Fibroblast of skin of right quadriceps (primary cell): ENCODE results near the gene SLC22A4.

ENCODE experiments used
- DNase-seq: peaks from one replicate; pipeline ENCODE4 v3.0.0-alpha.2; 2013

Gene SLC22A4

GRCh38 chr5:132275367-132276220, 18.6 kb upstream of the SLC22A4 start:
- DNase-seq = no peak

- DNase-seq = no peak
Measured at GRCh38 chr5:132277256-132277655, 16.9 kb upstream of the SLC22A4 start.

- no peak for DNase-seq
Measured at GRCh38 chr5:132277971-132278853, 16.0 kb upstream of the SLC22A4 start.

- no peak for DNase-seq
Measured at GRCh38 chr5:132279801-132280200, 14.4 kb upstream of the SLC22A4 start.

- no peak for DNase-seq
Measured at GRCh38 chr5:132280371-132281240, 13.6 kb upstream of the SLC22A4 start.

GRCh38 chr5:132281856-132282614, 12.2 kb upstream of the SLC22A4 start:
- DNase-seq = no peak

- peak; percentile 58 for DNase-seq
Measured at GRCh38 chr5:132283423-132284043, 10.7 kb upstream of the SLC22A4 start.

GRCh38 chr5:132289097-132289496, 5.1 kb upstream of the SLC22A4 start:
- DNase-seq = no peak

GRCh38 chr5:132291026-132291425, 3.2 kb upstream of the SLC22A4 start:
- no peak for DNase-seq

- peak; percentile 90 for DNase-seq
Measured at GRCh38 chr5:132293066-132293991, 865 bp upstream of the SLC22A4 start.

GRCh38 chr5:132294728-132295504, 722 bp downstream of the SLC22A4 start:
- DNase-seq = peak; percentile 86

GRCh38 chr5:132295505-132296411, 1.6 kb downstream of the SLC22A4 start:
- no peak for DNase-seq

GRCh38 chr5:132296412-132297016, 2.3 kb downstream of the SLC22A4 start:
- peak; percentile 28 for DNase-seq

- DNase-seq = no peak
Measured at GRCh38 chr5:132297211-132297940, 3.2 kb downstream of the SLC22A4 start.

GRCh38 chr5:132298298-132299212, 4.4 kb downstream of the SLC22A4 start:
- DNase-seq = no peak

- DNase-seq = no peak
Measured at GRCh38 chr5:132299917-132300316, 5.7 kb downstream of the SLC22A4 start.
